WTC11 (cell line): ENCODE data around the gene FADD. TPM values are rescaled to one million over a fixed set of nuclear protein-coding genes. Genes with fewer than 3 reads are reported as not detected.

Experiments
- ATAC-seq: fragments of 200-7000 bp; cut with Tn5 transposase; 2 replicates; pipeline ENCODE4 v1.10.0; 2021; ENCODE audit warnings: mild to moderate bottlenecking, moderate library complexity
- CTCF ChIA-PET: fragments of 300-600 bp; sonication (Branson Sonifier 250); formaldehyde crosslinking; loops from one replicate; lab custom pipeline; 2021; ENCODE audit warnings: antibody characterized with exemption; lab: Charles Lee
- POLR2A ChIA-PET: fragments of 350-600 bp; sonication (Branson Sonifier 250); formaldehyde crosslinking; loops from one replicate; lab custom pipeline; 2021; ENCODE audit warnings: antibody characterized with exemption; lab: Charles Lee
- DNase-seq: peaks from one replicate; pipeline ENCODE4 v3.0.0; 2021; ENCODE audit warnings: low spot score
- H3K27ac Mint-ChIP-seq: 2 replicates; pipeline ENCODE4 v1.8.0; 2021; ENCODE audit warnings: mixed read lengths
- H3K27me3 Mint-ChIP-seq: 2 replicates; pipeline ENCODE4 v1.8.0; 2021; ENCODE audit warnings: low read depth, mild to moderate bottlenecking, moderate library complexity, mixed read lengths
- H3K36me3 Mint-ChIP-seq: 2 replicates; pipeline ENCODE4 v1.8.0; 2021; ENCODE audit warnings: mixed read lengths
- H3K4me1 Mint-ChIP-seq: 2 replicates; pipeline ENCODE4 v1.8.0; 2022; ENCODE audit warnings: mixed read lengths
- H3K4me3 Mint-ChIP-seq: 2 replicates; pipeline ENCODE4 v1.8.0; 2021; ENCODE audit warnings: mild to moderate bottlenecking, moderate library complexity, mixed read lengths
- H3K9me3 Mint-ChIP-seq: 2 replicates; pipeline ENCODE4 v1.8.0; 2021; ENCODE audit warnings: mixed read lengths
- ATF3 ChIP-seq: sonication (generic); formaldehyde crosslinking; conservative IDR thresholded peaks from 2 replicates; pipeline ENCODE4 v1.8.1; 2022; ENCODE audit warnings: mild to moderate bottlenecking, missing genetic modification reagents
- E2F1 ChIP-seq: sonication (generic); formaldehyde crosslinking; IDR thresholded peaks from 2 replicates; pipeline ENCODE4 v1.8.0; 2022; ENCODE audit warnings: mild to moderate bottlenecking, missing genetic modification reagents
- GABPB1 ChIP-seq: sonication (generic); formaldehyde crosslinking; IDR thresholded peaks from 2 replicates; pipeline ENCODE4 v1.8.1; 2023; ENCODE audit warnings: mild to moderate bottlenecking, missing genetic modification reagents
- GRHL2 ChIP-seq: fragments of 250-450 bp; sonication (Bioruptor Pico); IDR thresholded peaks from 2 replicates; pipeline ENCODE4 v1.8.0; 2022; ENCODE audit warnings: mild to moderate bottlenecking, moderate library complexity; ENCODE audit not compliant: insufficient replicate concordance, severe bottlenecking
- HMGA2 ChIP-seq: fragments of 250-450 bp; sonication (Bioruptor Pico); IDR thresholded peaks from 2 replicates; pipeline ENCODE4 v1.4.0; 2021; ENCODE audit warnings: mild to moderate bottlenecking, moderate library complexity
- IRF1 ChIP-seq: sonication (generic); formaldehyde crosslinking; IDR thresholded peaks from 2 replicates; pipeline ENCODE4 v1.8.0; 2023; ENCODE audit warnings: missing genetic modification reagents
- MXD4 ChIP-seq: fragments of 250-450 bp; sonication (Bioruptor Pico); IDR thresholded peaks from 2 replicates; pipeline ENCODE4 v1.8.0; 2021; ENCODE audit warnings: mild to moderate bottlenecking, moderate library complexity, borderline replicate concordance
- NR1H2 ChIP-seq: sonication (generic); formaldehyde crosslinking; IDR thresholded peaks from 2 replicates; pipeline ENCODE4 v1.9.0; 2021; ENCODE audit warnings: mild to moderate bottlenecking, moderate library complexity, missing genetic modification reagents
- NR3C1 ChIP-seq: sonication (generic); formaldehyde crosslinking; conservative IDR thresholded peaks from 2 replicates; pipeline ENCODE4 v1.8.1; 2023; ENCODE audit warnings: low read depth, mild to moderate bottlenecking, missing genetic modification reagents
- PREB ChIP-seq: sonication (generic); formaldehyde crosslinking; IDR thresholded peaks from 2 replicates; pipeline ENCODE4 v1.8.1; 2022; ENCODE audit warnings: mild to moderate bottlenecking, missing genetic modification reagents, moderate library complexity, borderline replicate concordance
- TCF7 ChIP-seq: sonication (generic); formaldehyde crosslinking; IDR thresholded peaks from 2 replicates; pipeline ENCODE4 v1.8.0; 2022; ENCODE audit warnings: mild to moderate bottlenecking, low read depth, missing genetic modification reagents, moderate library complexity
- TP53 ChIP-seq: sonication (generic); formaldehyde crosslinking; IDR thresholded peaks from 2 replicates; pipeline ENCODE4 v1.8.1; 2023; ENCODE audit warnings: mild to moderate bottlenecking, missing genetic modification reagents
- ZBTB43 ChIP-seq: sonication (generic); formaldehyde crosslinking; IDR thresholded peaks from 2 replicates; pipeline ENCODE4 v1.8.1; 2023; ENCODE audit warnings: mild to moderate bottlenecking, missing genetic modification reagents
- ZNF121 ChIP-seq: sonication (generic); formaldehyde crosslinking; IDR thresholded peaks from 2 replicates; pipeline ENCODE4 v1.8.0; 2023; ENCODE audit warnings: missing genetic modification reagents
- ZNF232 ChIP-seq: sonication (generic); formaldehyde crosslinking; IDR thresholded peaks from 2 replicates; pipeline ENCODE4 v1.8.0; 2022; ENCODE audit warnings: mild to moderate bottlenecking, missing genetic modification reagents
- ZNF263 ChIP-seq: sonication (generic); formaldehyde crosslinking; IDR thresholded peaks from 2 replicates; pipeline ENCODE4 v1.8.1; 2022; ENCODE audit warnings: low read depth, mild to moderate bottlenecking, moderate library complexity, missing genetic modification reagents
- ZNF423 ChIP-seq: fragments of 250-450 bp; sonication (Bioruptor Pico); IDR thresholded peaks from 2 replicates; pipeline ENCODE4 v2.1.2; 2022; ENCODE audit warnings: mild to moderate bottlenecking, moderate library complexity
- ZNF532 ChIP-seq: fragments of 250-450 bp; sonication (Bioruptor Pico); IDR thresholded peaks from 2 replicates; pipeline ENCODE4 v1.9.0; 2021; ENCODE audit warnings: mild to moderate bottlenecking, borderline replicate concordance
- ZNF671 ChIP-seq: fragments of 250-450 bp; sonication (Bioruptor Pico); IDR thresholded peaks from 2 replicates; pipeline ENCODE4 v1.8.0; 2021; ENCODE audit warnings: mild to moderate bottlenecking
- total RNA-seq: library from RNA; stranded (reverse); gene quantifications from 3 replicates; pipeline ENCODE4 v1.2.3, GENCODE V29; 2021

Gene FADD
- total RNA-seq, 1 experiment from 2014 or later: 49.0 TPM

- TF ChIP-seq ZNF532 (CRISPR knock-in tag): no peak
These were observed 18.7 kb upstream of the FADD start (continued) for GRCh38 chr11:70184396-70184795.

GRCh38 chr11:70185348-70186055, 17.6 kb upstream of the FADD start:
- no peak for DNase-seq
- Mint-ChIP-seq H3K27ac (no peak overlapping the region), H3K27me3 (no peaks in the 10 kb centered on the region), H3K4me3 (no peak overlapping the region), H3K4me1 (no peaks in the 10 kb centered on the region), H3K9me3 (no peaks in the 10 kb centered on the region), H3K36me3 (no peaks in the 10 kb centered on the region)
- ATAC-seq: no peak
- ChIA-PET POLR2A (no interaction called here), CTCF (no interaction called here)
- no peak for TF ChIP-seq IRF1 (CRISPR knock-in tag)
- TF ChIP-seq MXD4 (CRISPR knock-in tag): no peak
- no peak for TF ChIP-seq ZNF532 (CRISPR knock-in tag)
- TF ChIP-seq TCF7 (CRISPR knock-in tag): no peak
- TF ChIP-seq ATF3 (CRISPR knock-in tag): no peak
- no peak for TF ChIP-seq NR1H2
- TF ChIP-seq HMGA2 (CRISPR knock-in tag): no peak
- TF ChIP-seq ZNF671 (CRISPR knock-in tag): no peak
- no peak for TF ChIP-seq PREB
- TF ChIP-seq TP53 (CRISPR knock-in tag): no peak
- no peak for TF ChIP-seq ZNF423

- H3K4me3 Mint-ChIP-seq: no peak overlapping the region
- no peak for DNase-seq
- TF ChIP-seq NR3C1 (CRISPR knock-in tag): no peak
- TF ChIP-seq GRHL2: no peak
- TF ChIP-seq GABPB1 (CRISPR knock-in tag): no peak
- no peak for TF ChIP-seq ZNF263 (CRISPR knock-in tag)
- no peak for TF ChIP-seq ZBTB43
- no peak for TF ChIP-seq ATF3 (CRISPR knock-in tag)
- no peak for TF ChIP-seq ZNF232 (CRISPR knock-in tag)
- TF ChIP-seq E2F1: no peak
- no peak for TF ChIP-seq TCF7 (CRISPR knock-in tag)
- no peak for TF ChIP-seq ZNF121 (CRISPR knock-in tag)
These were observed 16.7 kb upstream of the FADD start for GRCh38 chr11:70186420-70186819.

More at GRCh38 chr11:70186420-70186819, 16.7 kb upstream of the FADD start:
- Mint-ChIP-seq H3K36me3 (no peaks in the 10 kb centered on the region), H3K4me1 (peaks cover 2% of the 10 kb centered on the region), H3K27me3 (no peaks in the 10 kb centered on the region), H3K27ac (no peak overlapping the region), H3K9me3 (no peaks in the 10 kb centered on the region; the same call in 1 of the 2 replicates)
- no peak for ATAC-seq
- ChIA-PET POLR2A (no interaction called here), CTCF (interaction anchor here (0.7 to 1.4 kb wide), 3 partner anchors 8 to 271 kb away, joined by 4 to 6 read pairs (median 5); no protein-coding TSS in a partner anchor)
